Ovary (tissue), 3 donors: ENCODE data around the gene FBLN2.
"Not testable (repeated sequence)": the region's sequence is repeated elsewhere in the genome, so short reads cannot be mapped to it uniquely, and the experiment has no call there.

ENCODE experiments used
- POLR2A ChIP-seq: fragments of 450-650 bp; IDR thresholded peaks from one replicate; pipeline ENCODE4 v1.6.1; 2017; ENCODE audit warnings: antibody characterized with exemption, mild to moderate bottlenecking, moderate library complexity
- TF ChIP-seq, protein P1 (sequence below), 3 donors: fragments of 450-650 bp in 2 of 3; fragments of 200-600 bp in 1 of 3; IDR thresholded peaks; one replicate each; pipeline versions ENCODE4 v1.5.1 to v1.8.0; 2016 to 2022; ENCODE audit warnings: antibody characterized with exemption in 3 of 3, mild to moderate bottlenecking in 1 of 3
- donor health status: DM: no; HTN: no; CAD: no.

DNA sequence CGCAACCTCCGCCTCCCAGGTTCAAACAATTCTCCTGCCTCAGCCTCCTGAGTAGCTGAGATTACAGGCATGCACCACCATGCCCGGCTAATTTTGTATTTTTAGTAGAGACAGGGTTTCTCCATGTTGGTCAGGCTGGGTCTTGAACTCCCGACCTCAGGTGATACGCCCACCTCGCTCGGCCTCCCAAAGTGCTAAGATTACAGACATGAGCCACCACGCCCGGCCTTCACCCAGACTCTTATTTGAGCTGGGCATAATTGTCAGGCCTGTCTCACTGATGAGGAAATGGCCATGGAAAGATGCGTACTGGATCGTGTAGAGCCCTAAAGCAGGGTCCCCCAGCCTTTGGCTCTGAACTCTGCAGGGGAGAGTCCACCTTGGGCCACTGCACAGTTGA lies 49.7 kb upstream of the FBLN2 start:
- TF ChIP-seq, protein P1, sequence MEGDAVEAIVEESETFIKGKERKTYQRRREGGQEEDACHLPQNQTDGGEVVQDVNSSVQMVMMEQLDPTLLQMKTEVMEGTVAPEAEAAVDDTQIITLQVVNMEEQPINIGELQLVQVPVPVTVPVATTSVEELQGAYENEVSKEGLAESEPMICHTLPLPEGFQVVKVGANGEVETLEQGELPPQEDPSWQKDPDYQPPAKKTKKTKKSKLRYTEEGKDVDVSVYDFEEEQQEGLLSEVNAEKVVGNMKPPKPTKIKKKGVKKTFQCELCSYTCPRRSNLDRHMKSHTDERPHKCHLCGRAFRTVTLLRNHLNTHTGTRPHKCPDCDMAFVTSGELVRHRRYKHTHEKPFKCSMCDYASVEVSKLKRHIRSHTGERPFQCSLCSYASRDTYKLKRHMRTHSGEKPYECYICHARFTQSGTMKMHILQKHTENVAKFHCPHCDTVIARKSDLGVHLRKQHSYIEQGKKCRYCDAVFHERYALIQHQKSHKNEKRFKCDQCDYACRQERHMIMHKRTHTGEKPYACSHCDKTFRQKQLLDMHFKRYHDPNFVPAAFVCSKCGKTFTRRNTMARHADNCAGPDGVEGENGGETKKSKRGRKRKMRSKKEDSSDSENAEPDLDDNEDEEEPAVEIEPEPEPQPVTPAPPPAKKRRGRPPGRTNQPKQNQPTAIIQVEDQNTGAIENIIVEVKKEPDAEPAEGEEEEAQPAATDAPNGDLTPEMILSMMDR (IDR thresholded peaks at IDR 0.05): not testable (repeated sequence)
- TF ChIP-seq POLR2A: not testable (repeated sequence)
